ENCODE data around the gene ZNF502. TPM values are rescaled to one million over a fixed set of nuclear protein-coding genes. Genes with fewer than 3 reads are reported as not detected.

Gene ZNF502
- total RNA-seq, 1 donor from 2014 or later = not detected

DNA sequence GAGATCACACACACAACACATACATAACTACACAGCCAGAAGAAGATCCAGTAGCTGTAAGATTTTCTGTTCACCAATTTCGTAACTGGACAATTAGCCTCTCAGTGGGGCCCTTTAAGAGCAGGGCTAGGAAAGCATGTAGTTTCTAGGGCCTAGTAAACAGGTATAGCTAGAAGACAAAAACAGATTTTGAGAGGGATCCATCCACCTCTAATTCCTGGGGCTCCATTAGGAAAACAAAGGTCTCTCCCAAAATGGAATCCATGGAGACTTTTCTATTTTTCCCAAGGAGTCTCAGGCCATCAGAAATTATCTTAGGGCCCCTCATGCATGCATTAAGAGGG lies 59.6 kb downstream of the ZNF502 start:
- H3K4me3 Mint-ChIP-seq = no peak overlapping the region
- TF ChIP-seq, protein P1, sequence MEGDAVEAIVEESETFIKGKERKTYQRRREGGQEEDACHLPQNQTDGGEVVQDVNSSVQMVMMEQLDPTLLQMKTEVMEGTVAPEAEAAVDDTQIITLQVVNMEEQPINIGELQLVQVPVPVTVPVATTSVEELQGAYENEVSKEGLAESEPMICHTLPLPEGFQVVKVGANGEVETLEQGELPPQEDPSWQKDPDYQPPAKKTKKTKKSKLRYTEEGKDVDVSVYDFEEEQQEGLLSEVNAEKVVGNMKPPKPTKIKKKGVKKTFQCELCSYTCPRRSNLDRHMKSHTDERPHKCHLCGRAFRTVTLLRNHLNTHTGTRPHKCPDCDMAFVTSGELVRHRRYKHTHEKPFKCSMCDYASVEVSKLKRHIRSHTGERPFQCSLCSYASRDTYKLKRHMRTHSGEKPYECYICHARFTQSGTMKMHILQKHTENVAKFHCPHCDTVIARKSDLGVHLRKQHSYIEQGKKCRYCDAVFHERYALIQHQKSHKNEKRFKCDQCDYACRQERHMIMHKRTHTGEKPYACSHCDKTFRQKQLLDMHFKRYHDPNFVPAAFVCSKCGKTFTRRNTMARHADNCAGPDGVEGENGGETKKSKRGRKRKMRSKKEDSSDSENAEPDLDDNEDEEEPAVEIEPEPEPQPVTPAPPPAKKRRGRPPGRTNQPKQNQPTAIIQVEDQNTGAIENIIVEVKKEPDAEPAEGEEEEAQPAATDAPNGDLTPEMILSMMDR (conservative IDR thresholded peaks at IDR 0.05) = no peak
- H3K27ac Mint-ChIP-seq = no peak overlapping the region
- no peaks in the 10 kb centered on the region for H3K4me1 Mint-ChIP-seq (ENCODE audit: unreplicated experiment)
- H3K27me3 Mint-ChIP-seq = no peaks in the 10 kb centered on the region
- peaks cover 31% of the 10 kb centered on the region for H3K36me3 Mint-ChIP-seq
- peaks cover 5% of the 10 kb centered on the region for H3K9me3 Mint-ChIP-seq
- no peak for DNase-seq (ENCODE audit: extremely low spot score, unreplicated experiment)

Other genes starting within 250 kb of the ZNF502 start
- gene ZNF445, start 235.0 kb upstream of the ZNF502 start, total RNA-seq (ENCODE audit: low replicate concordance) = 24.8 and 41.5 TPM in 2 replicates
- 9.7 and 17.2 TPM in 2 replicates for gene ZKSCAN7, start 157.5 kb upstream of the ZNF502 start, total RNA-seq (ENCODE audit: low replicate concordance)
- 4.0 and 19.2 TPM in 2 replicates for gene ZNF660, start 127.7 kb upstream of the ZNF502 start, total RNA-seq (ENCODE audit: low replicate concordance)
- gene ZNF197, start 87.6 kb upstream of the ZNF502 start, total RNA-seq (ENCODE audit: low replicate concordance) = 20.4 and 32.7 TPM in 2 replicates
- gene ZNF35, start 63.9 kb upstream of the ZNF502 start, total RNA-seq (ENCODE audit: low replicate concordance) = 12.9 and 18.7 TPM in 2 replicates
- gene ZNF501, start 17.0 kb downstream of the ZNF502 start, total RNA-seq (ENCODE audit: low replicate concordance) = 5.0 and 5.8 TPM in 2 replicates
- gene KIAA1143, start 49.0 kb downstream of the ZNF502 start, total RNA-seq (ENCODE audit: low replicate concordance) = 28.0 and 32.4 TPM in 2 replicates
- gene KIF15, start 49.1 kb downstream of the ZNF502 start, total RNA-seq (ENCODE audit: low replicate concordance) = 5.7 and 24.8 TPM in 2 replicates
- 10.3 and 16.1 TPM in 2 replicates for gene TMEM42, start 149.3 kb downstream of the ZNF502 start, total RNA-seq (ENCODE audit: low replicate concordance)
- gene TGM4, start 161.9 kb downstream of the ZNF502 start, total RNA-seq (ENCODE audit: low replicate concordance) = not detected in 2 replicates

Data from type B pancreatic cell (in vitro differentiated cells).